Brain microvascular endothelial cell (primary cell): ENCODE measurements around the gene SNX19.

Experiments
- DNase-seq: peaks from one replicate; pipeline ENCODE4 v3.0.0-alpha.2; 2020
- H3K27ac ChIP-seq: fragments of 250-450 bp; sonication (Bioruptor Pico); 2 replicates; pipeline ENCODE4 v1.5.1; 2020; ENCODE audit warnings: mild to moderate bottlenecking, moderate library complexity
- H3K27me3 ChIP-seq: fragments of 250-450 bp; sonication (Bioruptor Pico); replicated peaks from 2 replicates; pipeline ENCODE4 v1.5.1; 2020; ENCODE audit warnings: mild to moderate bottlenecking
- H3K36me3 ChIP-seq: fragments of 250-450 bp; sonication (Bioruptor Pico); replicated peaks from 2 replicates; pipeline ENCODE4 v1.5.1; 2020; ENCODE audit warnings: mild to moderate bottlenecking
- H3K4me3 ChIP-seq: 2 replicates; pipeline ENCODE4 v1.5.1; 2011; ENCODE audit warnings: low read depth, mild to moderate bottlenecking, control low read depth, low read length, moderate library complexity
- in situ Hi-C: cut with HindIII; loops from 2 replicates; pipeline ENCODE4 v1.10.0; 2017; ENCODE audit warnings: low sequenced_read_pairs, low pct_ligation_motif_present
- TF ChIP-seq, protein P1 (sequence below): IDR thresholded peaks from 2 replicates; pipeline ENCODE4 v1.5.1; 2011; ENCODE audit warnings: low read depth, mild to moderate bottlenecking, moderate library complexity, low read length, control low read depth, inconsistent platforms; ENCODE audit errors: missing control alignments

The SNX19 gene

GRCh38 chr11:130904380-130904779 is 11.9 kb downstream of the SNX19 start:
- H3K4me3 ChIP-seq: no peak overlapping the region
- H3K36me3 ChIP-seq: peaks cover 66% of the 10 kb centered on the region
- TF ChIP-seq, protein P1, sequence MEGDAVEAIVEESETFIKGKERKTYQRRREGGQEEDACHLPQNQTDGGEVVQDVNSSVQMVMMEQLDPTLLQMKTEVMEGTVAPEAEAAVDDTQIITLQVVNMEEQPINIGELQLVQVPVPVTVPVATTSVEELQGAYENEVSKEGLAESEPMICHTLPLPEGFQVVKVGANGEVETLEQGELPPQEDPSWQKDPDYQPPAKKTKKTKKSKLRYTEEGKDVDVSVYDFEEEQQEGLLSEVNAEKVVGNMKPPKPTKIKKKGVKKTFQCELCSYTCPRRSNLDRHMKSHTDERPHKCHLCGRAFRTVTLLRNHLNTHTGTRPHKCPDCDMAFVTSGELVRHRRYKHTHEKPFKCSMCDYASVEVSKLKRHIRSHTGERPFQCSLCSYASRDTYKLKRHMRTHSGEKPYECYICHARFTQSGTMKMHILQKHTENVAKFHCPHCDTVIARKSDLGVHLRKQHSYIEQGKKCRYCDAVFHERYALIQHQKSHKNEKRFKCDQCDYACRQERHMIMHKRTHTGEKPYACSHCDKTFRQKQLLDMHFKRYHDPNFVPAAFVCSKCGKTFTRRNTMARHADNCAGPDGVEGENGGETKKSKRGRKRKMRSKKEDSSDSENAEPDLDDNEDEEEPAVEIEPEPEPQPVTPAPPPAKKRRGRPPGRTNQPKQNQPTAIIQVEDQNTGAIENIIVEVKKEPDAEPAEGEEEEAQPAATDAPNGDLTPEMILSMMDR: peak; percentile 44
- H3K27ac ChIP-seq: no peak overlapping the region
- DNase-seq: no peak
- no peaks in the 10 kb centered on the region for H3K27me3 ChIP-seq
- in situ Hi-C loops: no loop called here

DNA sequence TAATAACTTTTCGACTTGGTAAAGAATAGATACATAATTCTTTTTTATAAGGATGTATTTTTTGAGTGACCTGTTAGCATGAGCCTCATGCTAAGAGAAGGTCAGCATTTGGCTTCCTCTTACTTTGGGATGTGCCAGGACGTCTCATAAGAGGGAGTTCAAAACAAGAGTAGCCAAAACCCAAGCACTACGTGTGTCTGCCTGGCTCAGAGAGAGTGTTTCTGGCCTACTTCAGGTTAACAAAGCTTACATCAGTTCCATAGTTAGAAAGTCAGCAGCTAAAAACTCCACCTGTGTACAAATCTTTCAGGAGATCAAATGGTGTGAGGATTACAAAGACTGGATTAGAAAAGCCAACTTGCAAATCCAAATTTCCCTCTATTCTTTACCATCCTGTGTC is 13.9 kb downstream of the SNX19 start:
- Histone ChIP-seq H3K27me3 (no peaks in the 10 kb centered on the region), H3K27ac (no peak overlapping the region), H3K4me3 (no peak overlapping the region), H3K36me3 (peaks cover 60% of the 10 kb centered on the region)
- no peak for DNase-seq
- in situ Hi-C loops: no loop called here
- TF ChIP-seq, protein P1: no peak

GRCh38 chr11:130899106-130899505 is 17.2 kb downstream of the SNX19 start:
- no peaks in the 10 kb centered on the region for H3K27me3 ChIP-seq
- no peak for DNase-seq
- TF ChIP-seq, protein P1: no peak
- peaks cover 42% of the 10 kb centered on the region for H3K36me3 ChIP-seq
- in situ Hi-C loops: no loop called here
- H3K4me3 ChIP-seq: no peak overlapping the region
- H3K27ac ChIP-seq: no peak overlapping the region

- DNase-seq: peak; percentile 94
- no peaks in the 10 kb centered on the region for H3K27me3 ChIP-seq
- peak overlapping the region; percentile 23 for H3K4me3 ChIP-seq
- H3K36me3 ChIP-seq: peaks cover 42% of the 10 kb centered on the region
- peak overlapping the region; percentile 98 for H3K27ac ChIP-seq
- TF ChIP-seq, protein P1: no peak
- in situ Hi-C loops: no loop called here
Observed at GRCh38 chr11:130897262-130898182, 18.8 kb downstream of the SNX19 start.

- H3K4me3 ChIP-seq: no peak overlapping the region
- peak; percentile 82 for DNase-seq
- in situ Hi-C loops: no loop called here
- peaks cover 27% of the 10 kb centered on the region for H3K36me3 ChIP-seq
- no peak overlapping the region for H3K27ac ChIP-seq
- no peaks in the 10 kb centered on the region for H3K27me3 ChIP-seq
- TF ChIP-seq, protein P1: peak; percentile 94
Observed at GRCh38 chr11:130894322-130895025, 21.8 kb downstream of the SNX19 start.
